HCT116 (cell line): ENCODE results near the gene TNNI3. TPM values are rescaled to one million over a fixed set of nuclear protein-coding genes. Genes with fewer than 3 reads are reported as not detected.

ENCODE experiments used
- ATAC-seq: fragments of 200-7000 bp; cut with Tn5 transposase; 2 replicates; pipeline ENCODE4 v1.9.1; 2020; ENCODE audit warnings: mild to moderate bottlenecking, moderate library complexity
- Bru-seq: library from RNA; stranded (reverse); fragments of 400-500 nt; gene quantifications from one replicate; lab custom pipeline; 2021; lab: Mats Ljungman, UMichigan
- BruChase-seq, 2 experiments: library from RNA; stranded (reverse); fragments of 400-500 nt; gene quantifications; one replicate each; lab custom pipeline; 2021; lab: Mats Ljungman, UMichigan
- BruUV-seq: library from RNA; stranded (reverse); fragments of 400-500 nt; replicated peaks from 2 replicates; lab custom pipeline; 2021; lab: Mats Ljungman, UMichigan
- CTCF ChIA-PET: fragments of 300-600 bp; sonication (Branson Sonifier 250); formaldehyde crosslinking; loops from one replicate; lab custom pipeline; 2021; ENCODE audit warnings: antibody characterized with exemption; lab: Charles Lee
- POLR2A ChIA-PET: fragments of 300-600, 350-600 bp; sonication (Branson Sonifier 250); formaldehyde crosslinking; loops from one replicate; lab custom pipeline; 2021; ENCODE audit warnings: antibody characterized with exemption; lab: Charles Lee
- RAD21 ChIA-PET, 2 experiments: fragments of 300-600 bp; sonication (Branson Sonifier 250); formaldehyde crosslinking; loops; one replicate each; lab custom pipeline; 2023; ENCODE audit warnings: low total read pairs in 2 of 2; ENCODE audit not compliant: uncharacterized antibody in 2 of 2, unreplicated experiment in 2 of 2, low non-redundant PET in 1 of 2; lab: Charles Lee
- DNase-seq: peaks from one replicate; pipeline ENCODE4 v3.0.0-alpha.2; 2010; ENCODE audit warnings: low read depth, low spot score
- H2AFZ ChIP-seq: fragments of 200-600 bp; shearing (Covaris generic), sonication (generic); 2 replicates; pipeline ENCODE4 v1.6.1; 2017; ENCODE audit warnings: low read depth, mixed run types, mixed read lengths, antibody characterized with exemption, low read length; ENCODE audit not compliant: poor library complexity, severe bottlenecking
- H3K27ac ChIP-seq: 2 replicates; pipeline ENCODE4 v1.5.1; 2012; ENCODE audit warnings: low read depth, low read length
- H3K27me3 ChIP-seq: fragments of 200-600 bp; sonication (generic); 2 replicates; pipeline ENCODE4 v1.6.1; 2016; ENCODE audit warnings: mixed run types, low read length, mixed read lengths; ENCODE audit not compliant: insufficient read depth
- H3K36me3 ChIP-seq, 2 experiments: fragments of 200-500 bp in 1 of 2; fragments of 200-600 bp in 1 of 2; sonication (Bioruptor generic) in 1 of 2; sonication (generic) in 1 of 2; 2 replicates each; pipeline versions ENCODE4 v1.5.1 to v1.6.1; 2014 to 2016; ENCODE audit warnings: low read length in 2 of 2, inconsistent platforms in 1 of 2, mixed read lengths in 1 of 2, mixed run types in 1 of 2; ENCODE audit not compliant: insufficient read depth in 2 of 2, control insufficient read depth in 1 of 2
- H3K4me1 ChIP-seq, 2 experiments: fragments of 200-600 bp in 1 of 2; sonication (generic) in 1 of 2; 2 replicates each; pipeline versions ENCODE4 v1.5.1 to v1.6.1; 2012 to 2017; ENCODE audit warnings: low read length in 2 of 2, inconsistent platforms in 1 of 2, mild to moderate bottlenecking in 1 of 2, mixed read lengths in 1 of 2, mixed run types in 1 of 2, moderate library complexity in 1 of 2; ENCODE audit not compliant: insufficient read depth in 2 of 2, control insufficient read depth in 1 of 2
- H3K4me2 ChIP-seq: fragments of 200-600 bp; sonication (generic); 2 replicates; pipeline ENCODE4 v1.6.1; 2017; ENCODE audit warnings: mixed run types, low read length, mixed read lengths
- H3K4me3 ChIP-seq, 2 experiments: fragments of 200-600 bp in 1 of 2; sonication (generic) in 1 of 2; replicated peaks in 1 of 2; 2 replicates each; pipeline ENCODE4 v1.5.1; 2011 to 2016; ENCODE audit warnings: low read length in 2 of 2, control low read depth in 1 of 2, low read depth in 1 of 2, mild to moderate bottlenecking in 1 of 2, mixed read lengths in 1 of 2, mixed run types in 1 of 2
- H3K79me2 ChIP-seq: fragments of 200-600 bp; sonication (generic); 2 replicates; pipeline ENCODE4 v1.6.1; 2017; ENCODE audit warnings: mild to moderate bottlenecking, mixed run types, low read length, moderate library complexity, mixed read lengths; ENCODE audit not compliant: insufficient read depth
- H3K9ac ChIP-seq: fragments of 200-600 bp; sonication (generic); 2 replicates; pipeline ENCODE4 v1.6.1; 2016; ENCODE audit warnings: low read length, mixed read lengths
- H3K9me2 ChIP-seq: fragments of 200-600 bp; sonication (generic), shearing (Covaris generic); 2 replicates; pipeline ENCODE4 v1.6.1; 2017; ENCODE audit warnings: mixed run types, mild to moderate bottlenecking, moderate library complexity; ENCODE audit not compliant: insufficient read depth
- H3K9me3 ChIP-seq, 2 experiments: fragments of 200-500 bp in 1 of 2; fragments of 200-600 bp in 1 of 2; sonication (Bioruptor generic) in 1 of 2; sonication (generic) in 1 of 2; 2 replicates each; pipeline ENCODE4 v1.6.1; 2014 to 2017; ENCODE audit warnings: low read length in 2 of 2, mixed read lengths in 2 of 2, inconsistent platforms in 1 of 2, low read depth in 1 of 2, mild to moderate bottlenecking in 1 of 2, mixed run types in 1 of 2, moderate library complexity in 1 of 2; ENCODE audit not compliant: control insufficient read depth in 1 of 2, insufficient read depth in 1 of 2
- H4K20me1 ChIP-seq: fragments of 200-600 bp; sonication (generic), shearing (Covaris generic); 2 replicates; pipeline ENCODE4 v1.6.1; 2017; ENCODE audit warnings: mixed run types, mild to moderate bottlenecking, moderate library complexity; ENCODE audit not compliant: insufficient read depth
- ATF3 ChIP-seq: IDR thresholded peaks from 2 replicates; pipeline ENCODE4 v1.6.1; 2012
- CBX3 ChIP-seq: IDR thresholded peaks from 2 replicates; pipeline ENCODE4 v1.6.1; 2012; ENCODE audit warnings: low read depth
- CEBPB ChIP-seq: IDR thresholded peaks from 2 replicates; pipeline ENCODE4 v1.6.1; 2012; ENCODE audit warnings: low read depth
- EGR1 ChIP-seq: IDR thresholded peaks from 2 replicates; pipeline ENCODE4 v1.6.1; 2012; ENCODE audit warnings: low read depth
- ELF1 ChIP-seq: IDR thresholded peaks from 2 replicates; pipeline ENCODE4 v1.6.1; 2012; ENCODE audit warnings: low read depth, borderline replicate concordance
- EZH2 ChIP-seq: fragments of 200-600 bp; sonication (generic); IDR thresholded peaks from 2 replicates; pipeline ENCODE4 v1.6.1; 2017; ENCODE audit warnings: antibody characterized with exemption, mixed run types
- JUND ChIP-seq: IDR thresholded peaks from 2 replicates; pipeline ENCODE4 v1.6.1; 2012
- POLR2A ChIP-seq: IDR thresholded peaks from 2 replicates; pipeline ENCODE4 v1.7.0; 2011; ENCODE audit warnings: borderline replicate concordance; ENCODE audit not compliant: insufficient read depth, insufficient read length; ENCODE audit errors: extremely low read depth
- POLR2AphosphoS5 ChIP-seq: IDR thresholded peaks from 2 replicates; pipeline ENCODE4 v1.6.1; 2011; ENCODE audit warnings: mild to moderate bottlenecking, low read depth, low read length, moderate library complexity
- RAD21 ChIP-seq: IDR thresholded peaks from 2 replicates; pipeline ENCODE4 v1.6.1; 2012; ENCODE audit warnings: low read depth, mild to moderate bottlenecking
- SP1 ChIP-seq: IDR thresholded peaks from 2 replicates; pipeline ENCODE4 v1.6.1; 2012; ENCODE audit warnings: low read depth
- TCF7L2 ChIP-seq: IDR thresholded peaks from 2 replicates; pipeline ENCODE4 v1.7.0; 2011; ENCODE audit warnings: borderline replicate concordance, inconsistent platforms; ENCODE audit not compliant: insufficient read depth, insufficient read length; ENCODE audit errors: extremely low read depth
- YY1 ChIP-seq: IDR thresholded peaks from 2 replicates; pipeline ENCODE4 v1.6.1; 2011; ENCODE audit warnings: low read length, low read depth, moderate library complexity, mild to moderate bottlenecking; ENCODE audit not compliant: insufficient replicate concordance; ENCODE audit errors: extremely low read depth
- ZFX ChIP-seq: fragments of 450-650 bp; IDR thresholded peaks from 2 replicates; pipeline ENCODE4 v1.6.1; 2017
- intact Hi-C: fragments of 100-400 bp; cut with micrococcal nuclease; formaldehyde crosslinking; loops from 2 replicates; pipeline ENCODE4 v1.10.0; 2022
- long read RNA-seq: library from polyadenylated mRNA; unstranded; transcript quantifications from one replicate; pipeline ENCODE4 v2.0.0, GENCODE V29; 2021; ENCODE audit not compliant: unreplicated experiment
- polyA plus RNA-seq: library from polyadenylated mRNA; unstranded; fragments of >200 nt; gene quantifications from 2 replicates; pipeline ENCODE4 v1.2.1, GENCODE V29; 2012; ENCODE audit warnings: missing spikeins
- total RNA-seq: library from RNA; stranded (reverse); gene quantifications from one replicate; pipeline ENCODE4 v1.2.1, GENCODE V29; 2021; ENCODE audit not compliant: unreplicated experiment
- TF ChIP-seq, protein P1 (sequence below), 3 experiments: fragments of 200-600 bp in 1 of 3; sonication (generic) in 1 of 3; IDR thresholded peaks in 2 of 3; conservative IDR thresholded peaks in 1 of 3; 2 replicates each; pipeline ENCODE4 v1.5.1; 2012 to 2017; ENCODE audit warnings: low read depth in 2 of 3, low read length in 2 of 3, antibody characterized with exemption in 1 of 3, borderline replicate concordance in 1 of 3, control low read depth in 1 of 3, mild to moderate bottlenecking in 1 of 3, mixed read lengths in 1 of 3, mixed run types in 1 of 3, moderate library complexity in 1 of 3; ENCODE audit not compliant: insufficient read depth in 1 of 3
- TF ChIP-seq, protein P2 (sequence below): IDR thresholded peaks from 2 replicates; pipeline ENCODE4 v1.6.1; 2012
- TF ChIP-seq, protein P3 (sequence below): IDR thresholded peaks from 2 replicates; pipeline ENCODE4 v1.6.1; 2011; ENCODE audit warnings: mild to moderate bottlenecking, low read length, moderate library complexity; ENCODE audit not compliant: insufficient replicate concordance; ENCODE audit errors: extremely low read depth

TNNI3 gene
- total RNA-seq (42.1 TPM), Bru-seq, nascent RNA (percentile 58 among the genes with signal in this experiment), BruChase-seq, experiment 1, labeled RNA remaining after a 6-hour chase (percentile 78 among the genes with signal in this experiment), BruChase-seq, experiment 2, labeled RNA remaining after a 2-hour chase (percentile 75 among the genes with signal in this experiment)
- 38.5 and 43.5 TPM in 2 replicates for polyA plus RNA-seq
- long read RNA-seq, transcript TNNI3-202 (4 exons, 699 nt) = major isoform, 25 of 38 reads
- long read RNA-seq, transcript TNNI3-207 (5 exons, 669 nt) = minor isoform, 5 of 38 reads
- long read RNA-seq, partial matches to known transcripts = 5 of 38 reads
- long read RNA-seq, other reads (novel, unspliced or antisense) = 1 of 38 reads

- TF ChIP-seq, protein P1, sequence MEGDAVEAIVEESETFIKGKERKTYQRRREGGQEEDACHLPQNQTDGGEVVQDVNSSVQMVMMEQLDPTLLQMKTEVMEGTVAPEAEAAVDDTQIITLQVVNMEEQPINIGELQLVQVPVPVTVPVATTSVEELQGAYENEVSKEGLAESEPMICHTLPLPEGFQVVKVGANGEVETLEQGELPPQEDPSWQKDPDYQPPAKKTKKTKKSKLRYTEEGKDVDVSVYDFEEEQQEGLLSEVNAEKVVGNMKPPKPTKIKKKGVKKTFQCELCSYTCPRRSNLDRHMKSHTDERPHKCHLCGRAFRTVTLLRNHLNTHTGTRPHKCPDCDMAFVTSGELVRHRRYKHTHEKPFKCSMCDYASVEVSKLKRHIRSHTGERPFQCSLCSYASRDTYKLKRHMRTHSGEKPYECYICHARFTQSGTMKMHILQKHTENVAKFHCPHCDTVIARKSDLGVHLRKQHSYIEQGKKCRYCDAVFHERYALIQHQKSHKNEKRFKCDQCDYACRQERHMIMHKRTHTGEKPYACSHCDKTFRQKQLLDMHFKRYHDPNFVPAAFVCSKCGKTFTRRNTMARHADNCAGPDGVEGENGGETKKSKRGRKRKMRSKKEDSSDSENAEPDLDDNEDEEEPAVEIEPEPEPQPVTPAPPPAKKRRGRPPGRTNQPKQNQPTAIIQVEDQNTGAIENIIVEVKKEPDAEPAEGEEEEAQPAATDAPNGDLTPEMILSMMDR (IDR thresholded peaks at IDR 0.05 in 2 of 3, conservative IDR thresholded peaks at IDR 0.05 in 1 of 3; ENCODE audit: borderline replicate concordance in 1 of 3, insufficient read depth in 1 of 3, low read depth in 2 of 3, low read length in 2 of 3) = no peak
- TF ChIP-seq YY1 (no peak), JUND (no peak), ATF3 (no peak), POLR2AphosphoS5 (no peak), RAD21 (no peak), TCF7L2 (no peak), ZFX (no peak), CEBPB (no peak), CBX3 (no peak), EZH2 (no peak), EGR1 (no peak), SP1 (no peak), ELF1 (no peak), POLR2A (no peak)
- TF ChIP-seq, protein P2, sequence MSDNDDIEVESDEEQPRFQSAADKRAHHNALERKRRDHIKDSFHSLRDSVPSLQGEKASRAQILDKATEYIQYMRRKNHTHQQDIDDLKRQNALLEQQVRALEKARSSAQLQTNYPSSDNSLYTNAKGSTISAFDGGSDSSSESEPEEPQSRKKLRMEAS = no peak
- TF ChIP-seq, protein P3, sequence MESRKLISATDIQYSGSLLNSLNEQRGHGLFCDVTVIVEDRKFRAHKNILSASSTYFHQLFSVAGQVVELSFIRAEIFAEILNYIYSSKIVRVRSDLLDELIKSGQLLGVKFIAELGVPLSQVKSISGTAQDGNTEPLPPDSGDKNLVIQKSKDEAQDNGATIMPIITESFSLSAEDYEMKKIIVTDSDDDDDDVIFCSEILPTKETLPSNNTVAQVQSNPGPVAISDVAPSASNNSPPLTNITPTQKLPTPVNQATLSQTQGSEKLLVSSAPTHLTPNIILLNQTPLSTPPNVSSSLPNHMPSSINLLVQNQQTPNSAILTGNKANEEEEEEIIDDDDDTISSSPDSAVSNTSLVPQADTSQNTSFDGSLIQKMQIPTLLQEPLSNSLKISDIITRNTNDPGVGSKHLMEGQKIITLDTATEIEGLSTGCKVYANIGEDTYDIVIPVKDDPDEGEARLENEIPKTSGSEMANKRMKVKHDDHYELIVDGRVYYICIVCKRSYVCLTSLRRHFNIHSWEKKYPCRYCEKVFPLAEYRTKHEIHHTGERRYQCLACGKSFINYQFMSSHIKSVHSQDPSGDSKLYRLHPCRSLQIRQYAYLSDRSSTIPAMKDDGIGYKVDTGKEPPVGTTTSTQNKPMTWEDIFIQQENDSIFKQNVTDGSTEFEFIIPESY = no peak
- H3K4me3 ChIP-seq = peak within 1 kb of the TSS; percentile 61 to 74
- H3K79me2 ChIP-seq = peaks cover 12% of the 10 kb centered on the region
- DNase-seq (no peak), ATAC-seq (no peak)
- H3K9me2 ChIP-seq = no peaks in the 10 kb centered on the region
- RAD21 ChIA-PET = interaction anchor here in 1 of 2 experiments (0.7 kb wide), 1 partner anchor 298 kb away, joined by 3 read pairs; no protein-coding TSS in a partner anchor
- no peaks in the 10 kb centered on the region; a peak in 1 of 4 replicates for H3K36me3 ChIP-seq
- no TSS peak for BruUV-seq
- H3K4me1 ChIP-seq = peaks cover 15 to 52% of the 10 kb centered on the region in 2 experiments
- H4K20me1 ChIP-seq = no peaks in the 10 kb centered on the region
- intact Hi-C loops = loop anchor here (5.0 kb wide), 1 partner anchor 75 kb away; no protein-coding TSS in a partner anchor
- no peak within 1 kb of the TSS for H2AFZ ChIP-seq
- peak within 1 kb of the TSS; percentile 81 for H3K9ac ChIP-seq
- no peaks in the 10 kb centered on the region for H3K27me3 ChIP-seq
- peak within 1 kb of the TSS; percentile 78 for H3K27ac ChIP-seq
- H3K4me2 ChIP-seq = peak within 1 kb of the TSS; percentile 96
- POLR2A ChIA-PET = interaction anchor here (1.1 to 1.3 kb wide), 2 partner anchors 10 to 11 kb away, joined by 3 to 13 read pairs; no protein-coding TSS in a partner anchor
- H3K9me3 ChIP-seq = no peaks in the 10 kb centered on the region
- CTCF ChIA-PET = interaction anchor here (1.0 to 2.6 kb wide), 3 partner anchors 11 to 16 kb away, joined by 3 to 10 read pairs (median 9); no protein-coding TSS in a partner anchor
These were observed at the start of gene TNNI3 for GRCh38 chr19:55157064-55157908. Gene TNNI3 (minus strand): TSS chr19:55157732. CDS start chr19:55157589, 143 bp downstream.
